AG09319 (cell line): ENCODE measurements around the gene ATXN1.

Source experiments
- DNase-seq: peaks from one replicate; pipeline ENCODE4 v3.0.0-alpha.2; 2010; ENCODE audit warnings: low read depth; ENCODE audit errors: extremely low read depth
- CTCF ChIP-seq: IDR thresholded peaks from 2 replicates; pipeline ENCODE4 v1.5.1; 2011; ENCODE audit warnings: low read depth, mild to moderate bottlenecking, inconsistent platforms, low read length, moderate library complexity

The ATXN1 gene

DNA sequence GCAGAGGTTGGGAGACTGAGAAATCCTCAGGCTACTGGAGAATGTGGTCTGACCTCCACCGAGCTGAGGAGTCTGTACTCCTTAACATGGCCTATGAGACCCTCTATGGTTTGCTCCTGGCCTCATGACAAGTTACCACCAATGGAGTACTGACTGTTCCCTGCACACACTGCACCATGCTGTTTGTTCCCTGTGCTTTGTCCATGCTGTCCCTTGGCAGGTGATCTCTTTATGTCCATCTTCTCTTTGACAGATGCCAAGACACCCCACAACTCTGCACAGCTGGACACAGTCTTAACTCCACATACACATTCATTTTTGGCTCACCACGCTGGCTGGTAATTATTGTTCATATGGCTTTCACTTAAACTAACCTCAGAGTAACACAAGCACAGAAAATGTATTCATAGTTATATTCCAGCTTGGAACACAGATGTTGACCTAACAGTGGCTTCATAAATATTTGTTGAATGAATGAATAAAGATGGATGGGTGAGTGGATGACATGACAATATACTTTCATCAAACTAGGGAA is 258.0 kb downstream of the ATXN1 start:
- TF ChIP-seq CTCF: no peak
- no peak for DNase-seq

- DNase-seq: no peak
- no peak for TF ChIP-seq CTCF
These were observed 262.3 kb downstream of the ATXN1 start for GRCh38 chr6:16498957-16499356.

DNA sequence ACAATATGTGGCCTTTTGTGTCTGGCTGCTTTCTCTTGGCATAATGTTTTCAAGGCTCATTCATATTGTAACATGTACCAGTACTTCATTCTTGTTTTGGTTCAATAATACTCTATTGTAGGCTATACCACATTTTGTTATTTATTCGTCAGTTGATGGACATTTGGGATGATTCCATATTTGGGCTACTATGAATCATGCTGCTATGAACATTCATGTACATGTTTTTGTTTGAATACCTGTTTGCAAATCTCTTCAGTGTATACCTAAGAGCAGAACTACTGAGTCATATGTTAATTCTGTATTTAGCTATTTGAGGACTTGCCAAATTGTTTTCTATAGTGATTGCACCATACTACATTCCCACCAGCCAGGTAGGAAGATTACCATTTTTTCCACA is 263.0 kb downstream of the ATXN1 start:
- no peak for TF ChIP-seq CTCF
- no peak for DNase-seq

GRCh38 chr6:16496991-16497801 is 264.1 kb downstream of the ATXN1 start:
- TF ChIP-seq CTCF: no peak
- DNase-seq: no peak

DNA sequence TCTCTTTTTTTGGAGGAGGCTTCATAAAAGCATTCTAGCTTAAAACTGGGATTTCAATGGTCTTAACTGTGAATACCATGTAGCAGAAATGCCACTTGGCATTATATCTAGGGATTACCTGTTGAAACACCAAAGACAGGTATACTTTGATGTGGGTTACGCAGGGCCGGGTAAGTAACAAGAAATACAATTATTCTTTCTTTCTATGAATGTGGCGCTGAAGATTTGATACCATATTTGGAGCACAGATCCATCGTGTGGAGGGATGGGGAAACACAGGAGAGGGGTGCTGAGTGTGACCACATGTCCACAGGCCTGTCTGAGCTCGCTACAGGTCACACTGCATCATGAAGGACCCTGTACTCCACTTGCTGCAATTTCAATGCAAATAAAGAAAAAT is 265.1 kb downstream of the ATXN1 start:
- DNase-seq: no peak
- TF ChIP-seq CTCF: no peak

- TF ChIP-seq CTCF: no peak
- no peak for DNase-seq
These were observed 266.5 kb downstream of the ATXN1 start for GRCh38 chr6:16494793-16495192.

- no peak for TF ChIP-seq CTCF
- DNase-seq: no peak
These were observed 267.5 kb downstream of the ATXN1 start for GRCh38 chr6:16493802-16494201.
